Smooth muscle cell (in vitro differentiated cells): ENCODE results near the gene DPF3. TPM values are rescaled to one million over a fixed set of nuclear protein-coding genes. Genes with fewer than 3 reads are reported as not detected.
A peak's percentile ranks its signal among the peaks of the same experiment; 100 is the strongest.

Experiments
- DNase-seq: peaks from one replicate; lab custom pipeline; 2025; ENCODE audit not compliant: unreplicated experiment; lab: John Stamatoyannopoulos, UW
- H2AFZ ChIP-seq: fragments of 200-600 bp; sonication (generic); 2 replicates; pipeline ENCODE4 v1.6.0; 2016; ENCODE audit warnings: antibody characterized with exemption, low read depth, mild to moderate bottlenecking
- H3F3A ChIP-seq: fragments of 200-600 bp; sonication (generic); 2 replicates; pipeline ENCODE4 v1.6.0; 2017; ENCODE audit warnings: antibody characterized with exemption, low read depth
- H3K27ac ChIP-seq: fragments of 200-600 bp; sonication (generic); 2 replicates; pipeline ENCODE4 v1.5.1; 2016; ENCODE audit warnings: low read depth, mild to moderate bottlenecking
- H3K27me3 ChIP-seq: fragments of 200-600 bp; sonication (generic); 2 replicates; pipeline ENCODE4 v1.6.1; 2016; ENCODE audit warnings: low read depth, mild to moderate bottlenecking
- H3K36me3 ChIP-seq: fragments of 200-600 bp; sonication (generic); 2 replicates; pipeline ENCODE4 v1.5.1; 2016; ENCODE audit warnings: low read depth
- H3K4me1 ChIP-seq: fragments of 200-600 bp; sonication (generic); 2 replicates; pipeline ENCODE4 v1.5.1; 2016; ENCODE audit warnings: low read depth
- H3K4me2 ChIP-seq: fragments of 200-600 bp; sonication (generic); 2 replicates; pipeline ENCODE4 v1.6.0; 2016; ENCODE audit warnings: mild to moderate bottlenecking
- H3K4me3 ChIP-seq: fragments of 200-600 bp; sonication (generic); 2 replicates; pipeline ENCODE4 v1.5.1; 2016; ENCODE audit warnings: mild to moderate bottlenecking
- H3K79me2 ChIP-seq: fragments of 200-600 bp; sonication (generic); 2 replicates; pipeline ENCODE4 v1.6.0; 2016; ENCODE audit warnings: low read depth, mild to moderate bottlenecking
- H3K9ac ChIP-seq: fragments of 200-600 bp; sonication (generic); 2 replicates; pipeline ENCODE4 v1.6.0; 2016; ENCODE audit warnings: low read depth
- H3K9me3 ChIP-seq: fragments of 200-600 bp; sonication (generic); replicated peaks from 2 replicates; pipeline ENCODE4 v1.5.1; 2016; ENCODE audit warnings: low read depth
- H4K20me1 ChIP-seq: fragments of 200-600 bp; sonication (generic); 2 replicates; pipeline ENCODE4 v1.6.0; 2016; ENCODE audit warnings: low read depth
- CTCF ChIP-seq: fragments of 200-600 bp; sonication (generic); IDR thresholded peaks from 2 replicates; pipeline ENCODE4 v1.5.1; 2017; ENCODE audit warnings: borderline replicate concordance, mild to moderate bottlenecking, antibody characterized with exemption; ENCODE audit not compliant: insufficient read depth, poor library complexity, severe bottlenecking
- WGBS: methylation state at CpG from one replicate; pipeline ENCODE4 v1.1.7; 2016; ENCODE audit warnings: low lambda C conversion rate; 5-methylcytosine and 5-hydroxymethylcytosine counted together
- polyA plus RNA-seq: library from polyadenylated mRNA; unstranded; fragments of >200 nt; fragmentation: Nextera tagmentation; extraction: Ambion mirVana; gene quantifications from 2 replicates; pipeline ENCODE4 v1.2.1, GENCODE V29; 2016
- total RNA-seq: library from RNA; depleted of rRNA; stranded (reverse); fragments of >200 nt; gene quantifications from 2 replicates; pipeline ENCODE4 v1.2.3, GENCODE V29; 2014

The DPF3 gene
- total and polyA plus RNA-seq, 2 experiments from 2014 or later: 4.9 to 12.6 TPM

- no peak overlapping the region for H3K4me2 ChIP-seq
- peak overlapping the region; percentile 75 for H3K27ac ChIP-seq
- no peaks in the 10 kb centered on the region for H3K9me3 ChIP-seq
- no peaks in the 10 kb centered on the region for H3K36me3 ChIP-seq
- H3F3A ChIP-seq: peaks cover 13% of the 10 kb centered on the region
- H3K79me2 ChIP-seq: no peaks in the 10 kb centered on the region
- peaks cover 10% of the 10 kb centered on the region for H3K4me1 ChIP-seq
- H3K4me3 ChIP-seq: no peak overlapping the region
- H4K20me1 ChIP-seq: no peaks in the 10 kb centered on the region
- TF ChIP-seq CTCF: no peak
- no peak overlapping the region for H3K9ac ChIP-seq
- no peaks in the 10 kb centered on the region for H3K27me3 ChIP-seq
- DNase-seq: no peak
- no peak overlapping the region for H2AFZ ChIP-seq
- 33% methylated on average over 1 of the region's 1 CpG for WGBS
Measured at GRCh38 chr14:72903716-72904115, 9.8 kb upstream of the DPF3 start.

DNA sequence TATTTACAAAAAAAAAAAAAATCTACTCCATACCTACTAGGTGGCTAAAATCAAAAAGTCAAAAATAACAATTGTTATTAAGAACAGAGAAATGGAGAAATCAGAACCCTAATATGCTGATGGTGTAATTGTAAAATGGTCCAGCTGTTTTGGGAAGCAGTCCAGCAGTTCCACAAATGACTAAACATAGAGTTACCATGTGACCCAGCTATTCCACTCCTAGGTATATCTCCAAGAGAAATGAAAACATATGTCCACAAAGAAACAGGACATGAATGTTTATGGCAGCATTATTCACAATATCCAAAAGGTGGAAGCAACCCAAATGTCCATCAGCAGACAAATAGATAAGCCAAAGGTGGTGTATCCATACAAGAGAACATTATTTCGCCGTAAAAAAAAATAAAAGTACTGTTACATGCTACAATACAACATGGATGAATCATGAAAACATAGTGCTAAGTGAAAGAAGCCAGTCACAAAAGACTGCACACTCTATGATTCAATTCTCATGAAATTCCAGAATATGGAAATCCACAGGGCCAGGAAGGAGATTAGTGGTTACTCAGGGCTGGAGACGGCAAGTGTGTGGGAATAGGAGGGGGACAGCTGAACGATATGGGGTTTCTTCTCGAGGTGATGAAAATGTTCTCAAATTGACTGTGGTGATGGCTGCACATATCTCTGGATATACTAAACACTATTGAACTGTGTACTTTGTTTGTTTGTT lies 9.1 kb upstream of the DPF3 start:
- WGBS: 63% methylated on average over 5 of the region's 5 CpGs
- no peak for TF ChIP-seq CTCF

DNA sequence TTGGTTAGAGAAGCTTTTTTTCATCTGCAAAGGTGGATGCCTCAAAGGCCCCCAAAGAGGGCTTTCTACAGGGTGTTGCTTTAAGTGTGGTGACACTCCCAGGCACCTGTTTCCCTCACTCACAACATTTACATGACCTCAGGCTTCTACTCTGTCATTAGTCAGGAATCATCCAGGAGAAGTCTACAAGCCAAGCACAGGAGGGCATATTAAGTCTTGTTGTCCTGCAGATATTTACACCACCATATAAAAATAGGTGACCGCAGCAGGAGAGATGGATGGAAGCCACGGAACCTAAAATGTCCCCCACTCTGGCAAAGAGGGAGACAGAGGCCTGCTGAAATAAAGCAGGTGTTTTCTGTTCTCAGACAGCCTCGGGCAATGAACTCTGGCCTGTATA lies 7.5 kb upstream of the DPF3 start:
- no peak for TF ChIP-seq CTCF

More for the DNA sequence above, 9.1 kb upstream of the DPF3 start:
- Histone ChIP-seq H3K4me1 (peaks cover 8% of the 10 kb centered on the region), H4K20me1 (no peaks in the 10 kb centered on the region), H3K79me2 (no peaks in the 10 kb centered on the region), H2AFZ (no peak overlapping the region), H3K4me3 (no peak overlapping the region), H3K9ac (no peak overlapping the region), H3K36me3 (no peaks in the 10 kb centered on the region), H3K4me2 (no peak overlapping the region), H3K9me3 (no peaks in the 10 kb centered on the region), H3F3A (peaks cover 6% of the 10 kb centered on the region), H3K27ac (peak overlapping the region; percentile 75), H3K27me3 (no peaks in the 10 kb centered on the region)
- DNase-seq: no peak

DNA sequence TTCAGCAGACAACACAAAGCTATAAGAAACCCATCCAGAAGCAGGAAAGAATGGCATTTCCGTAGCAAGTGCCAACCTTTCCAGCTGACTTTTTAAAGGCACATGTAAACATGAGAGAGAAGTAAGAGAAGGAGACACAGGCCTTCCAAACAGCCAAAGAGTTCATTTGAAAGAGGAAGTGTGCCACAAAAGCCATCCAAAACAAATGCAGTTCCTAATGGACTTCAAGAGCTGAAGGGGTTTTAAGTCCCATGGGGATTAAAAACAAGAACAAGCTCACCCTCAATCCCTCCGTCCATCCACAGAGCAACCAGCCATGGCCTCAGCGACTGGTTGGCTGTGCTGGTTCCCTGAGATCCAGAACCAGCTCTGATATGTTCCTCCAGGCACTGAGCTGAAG lies 4.5 kb upstream of the DPF3 start:
- H3K9ac ChIP-seq: no peak overlapping the region
- no peak for DNase-seq
- H3K27ac ChIP-seq: no peak overlapping the region
- H3K27me3 ChIP-seq: peaks cover 8% of the 10 kb centered on the region
- peaks cover 11% of the 10 kb centered on the region for H3K4me1 ChIP-seq
- H2AFZ ChIP-seq: no peak overlapping the region
- no peak overlapping the region for H3K4me2 ChIP-seq
- H3K9me3 ChIP-seq: no peaks in the 10 kb centered on the region
- H3K4me3 ChIP-seq: no peak overlapping the region
- 71% methylated on average over 3 of the region's 3 CpGs for WGBS
- H3K36me3 ChIP-seq: no peaks in the 10 kb centered on the region
- no peaks in the 10 kb centered on the region for H3F3A ChIP-seq
- no peak for TF ChIP-seq CTCF
- H3K79me2 ChIP-seq: no peaks in the 10 kb centered on the region
- no peaks in the 10 kb centered on the region for H4K20me1 ChIP-seq

More for the DNA sequence above, 7.5 kb upstream of the DPF3 start:
- Histone ChIP-seq H3K79me2 (no peaks in the 10 kb centered on the region), H3K27me3 (no peaks in the 10 kb centered on the region), H3K27ac (no peak overlapping the region), H2AFZ (no peak overlapping the region), H4K20me1 (no peaks in the 10 kb centered on the region), H3K4me1 (no peaks in the 10 kb centered on the region), H3K36me3 (no peaks in the 10 kb centered on the region), H3K9ac (no peak overlapping the region), H3K9me3 (no peaks in the 10 kb centered on the region), H3K4me3 (no peak overlapping the region), H3F3A (peaks cover 6% of the 10 kb centered on the region), H3K4me2 (no peak overlapping the region)
- DNase-seq: no peak
- 78% methylated on average over 3 of the region's 3 CpGs for WGBS
